NCI-H345 treated with DMSO at 0.1 percent for 48 hours (cell line): ENCODE data around the gene GOLGA6D.
"Not testable (repeated sequence)": the region's sequence is repeated elsewhere in the genome, so short reads cannot be mapped to it uniquely, and the experiment has no call there.

ENCODE experiments used
- DNase-seq: peaks from one replicate; lab custom pipeline; 2025; ENCODE audit not compliant: unreplicated experiment; lab: John Stamatoyannopoulos, UW

The GOLGA6D gene

DNA sequence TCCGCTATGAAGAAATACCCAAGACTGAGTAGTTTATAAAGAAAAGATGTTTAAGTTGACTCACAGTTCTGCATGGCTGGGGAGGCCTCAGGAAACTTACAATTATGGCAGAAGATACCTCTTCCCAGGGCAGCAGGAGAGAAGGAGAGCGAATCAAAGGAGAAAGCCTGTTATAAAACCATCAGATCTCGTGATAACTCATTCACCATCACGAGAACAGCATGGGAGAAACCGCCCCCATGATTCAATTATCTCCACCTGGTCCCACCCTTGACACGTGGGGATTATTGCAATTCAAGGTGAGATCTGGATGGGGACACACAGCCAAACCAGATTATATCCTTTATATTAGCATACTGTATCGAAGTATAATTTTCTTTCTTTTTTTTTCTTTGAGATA is 49.5 kb downstream of the GOLGA6D start:
- not testable (repeated sequence) for DNase-seq

DNA sequence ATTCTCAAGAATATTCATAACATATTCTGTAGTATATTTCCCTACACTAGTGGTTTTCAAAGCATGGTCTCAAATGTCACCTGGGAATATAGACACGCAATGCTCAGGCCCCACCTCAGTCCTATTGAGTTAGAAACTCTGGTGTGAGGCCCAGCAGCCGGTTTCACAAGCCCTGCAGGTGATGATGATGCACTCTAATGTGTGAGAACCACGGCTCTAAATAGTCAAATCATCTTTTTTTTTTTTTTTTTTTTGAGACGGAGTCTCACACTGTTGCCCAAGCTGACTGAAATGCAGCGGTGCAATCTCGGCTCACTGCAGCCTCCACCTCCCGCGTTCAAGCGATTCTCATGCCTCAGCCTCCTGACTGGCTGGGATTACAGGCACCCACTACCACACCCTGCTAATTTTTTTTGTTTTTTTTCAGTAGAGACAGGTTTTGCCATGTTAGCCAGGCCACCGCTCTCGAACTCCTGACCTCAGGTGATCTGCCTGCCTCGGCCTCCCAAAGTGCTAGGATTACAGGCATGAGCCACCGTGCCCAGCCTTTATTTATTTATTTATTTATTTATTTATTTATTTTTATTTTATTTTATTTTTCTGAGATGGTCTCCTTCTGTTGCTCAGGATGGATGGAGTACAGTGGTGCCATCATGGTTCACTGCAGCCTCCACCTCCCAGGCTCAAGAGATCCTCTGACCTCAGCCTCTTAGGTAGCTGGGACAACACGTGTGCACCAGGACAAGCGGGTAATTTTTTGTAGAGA is 51.2 kb downstream of the GOLGA6D start:
- not testable (repeated sequence) for DNase-seq

DNA sequence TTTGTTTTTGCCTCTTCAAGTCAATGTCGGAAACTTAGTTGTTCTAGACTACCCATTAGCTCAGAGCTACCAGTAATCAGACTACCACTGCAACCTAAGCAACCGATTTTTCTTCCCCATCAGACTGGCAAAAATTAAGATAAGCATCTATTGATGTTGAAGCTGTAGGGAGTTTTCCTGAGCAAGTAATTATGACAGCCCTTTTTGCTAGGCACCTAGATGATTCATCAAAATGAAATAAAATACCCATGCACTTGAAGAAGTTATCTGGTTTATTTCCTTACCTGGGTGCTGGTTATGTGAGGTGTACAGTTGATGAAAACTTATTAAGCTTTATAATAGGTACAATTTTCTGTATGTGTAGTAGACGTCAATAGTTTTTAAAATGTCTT is 52.7 kb downstream of the GOLGA6D start:
- DNase-seq = no peak

DNA sequence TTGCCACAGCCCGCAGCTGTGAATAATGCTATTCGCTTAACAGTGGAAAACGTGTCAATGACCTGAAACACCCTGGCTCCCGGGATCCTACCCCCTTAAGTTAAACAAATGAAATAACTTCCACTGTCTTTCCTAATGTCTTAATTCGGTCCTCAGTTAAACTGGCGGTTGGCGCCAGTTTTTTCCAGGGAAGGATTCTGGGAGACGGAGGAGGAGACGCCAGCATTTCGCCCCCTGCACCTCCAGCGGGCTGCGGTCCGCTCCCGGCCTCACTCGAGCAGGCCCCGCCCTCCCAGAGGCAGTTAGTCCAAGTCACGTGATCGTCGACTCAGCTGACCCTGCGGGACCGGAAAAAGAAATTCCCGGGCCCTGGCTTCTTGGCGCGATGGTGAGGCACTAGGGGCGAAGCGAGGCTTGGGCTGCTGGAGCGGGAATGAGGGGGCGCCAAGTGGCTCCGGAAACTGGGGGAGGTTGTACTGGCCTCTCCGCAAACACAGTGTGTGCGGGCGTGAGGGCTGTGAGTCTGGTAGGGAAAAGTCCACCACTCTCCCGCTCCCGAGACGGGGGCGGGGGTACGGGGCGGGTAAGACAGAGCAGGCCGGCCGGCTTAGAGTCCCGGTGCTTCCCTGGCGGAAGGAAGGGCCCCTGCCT is 53.2 kb downstream of the GOLGA6D start, which contains the start of gene COMMD4:
TSS of gene COMMD4 (plus strand) at position 359 of the 651 bp plus-strand sequence. CDS start at position 386, 27 bp downstream.
- DNase-seq = peak; percentile 74

DNA sequence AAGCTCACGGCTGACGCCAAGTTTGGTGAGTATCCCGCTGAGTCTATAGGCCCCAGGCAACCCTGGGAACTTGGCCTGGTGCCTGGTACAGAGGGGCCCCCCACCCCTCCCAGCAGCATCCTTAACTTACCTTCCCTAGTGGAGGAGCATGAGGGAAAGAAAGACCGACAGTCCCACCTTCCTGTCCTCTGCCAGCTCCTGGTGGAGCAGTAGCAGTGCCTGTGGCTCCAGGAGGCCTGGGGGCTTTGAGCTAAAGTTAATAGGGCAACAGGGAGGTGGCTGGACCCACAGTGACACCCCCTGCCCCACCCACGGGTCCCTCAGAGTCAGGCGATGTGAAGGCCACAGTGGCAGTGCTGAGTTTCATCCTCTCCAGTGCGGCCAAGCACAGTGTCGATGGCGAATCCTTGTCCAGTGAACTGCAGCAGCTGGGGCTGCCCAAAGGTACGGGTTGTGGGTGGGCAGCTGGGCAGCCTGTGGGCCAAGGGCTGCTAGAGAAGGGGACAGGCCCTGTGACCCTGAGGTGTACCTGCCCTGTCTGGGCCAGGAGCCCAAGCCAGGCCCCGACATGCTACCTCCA is 56.1 kb downstream of the GOLGA6D start:
- no peak for DNase-seq

DNA sequence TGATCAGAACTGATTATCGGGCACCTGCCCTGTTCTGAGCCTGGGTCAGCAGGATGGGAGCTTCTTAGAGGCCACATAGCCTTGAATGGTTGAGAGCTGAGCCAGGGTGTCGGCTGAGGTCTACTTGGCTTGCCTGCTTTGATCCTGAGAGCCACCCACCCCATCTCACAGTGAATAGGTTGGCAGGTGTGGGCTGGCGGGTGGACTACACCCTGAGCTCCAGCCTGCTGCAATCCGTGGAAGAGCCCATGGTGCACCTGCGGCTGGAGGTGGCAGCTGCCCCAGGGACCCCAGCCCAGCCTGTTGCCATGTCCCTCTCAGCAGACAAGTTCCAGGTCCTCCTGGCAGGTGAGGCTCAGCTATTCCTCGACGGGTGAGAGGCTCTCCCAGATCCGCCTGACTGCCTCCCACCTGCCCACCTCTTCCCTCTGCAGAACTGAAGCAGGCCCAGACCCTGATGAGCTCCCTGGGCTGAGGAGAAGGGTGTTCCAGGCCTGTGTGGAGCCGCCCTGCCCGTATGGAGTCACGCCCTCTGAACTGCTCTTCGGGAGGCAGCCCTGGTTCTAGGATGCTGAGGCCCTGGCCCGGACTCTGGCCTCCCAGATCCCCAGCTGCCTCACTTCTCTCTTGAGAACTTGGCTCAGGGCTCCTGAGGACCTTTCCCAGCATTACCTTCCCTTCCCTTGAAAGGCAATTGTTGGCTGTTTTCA is 57.1 kb downstream of the GOLGA6D start:
- DNase-seq = no peak

DNA sequence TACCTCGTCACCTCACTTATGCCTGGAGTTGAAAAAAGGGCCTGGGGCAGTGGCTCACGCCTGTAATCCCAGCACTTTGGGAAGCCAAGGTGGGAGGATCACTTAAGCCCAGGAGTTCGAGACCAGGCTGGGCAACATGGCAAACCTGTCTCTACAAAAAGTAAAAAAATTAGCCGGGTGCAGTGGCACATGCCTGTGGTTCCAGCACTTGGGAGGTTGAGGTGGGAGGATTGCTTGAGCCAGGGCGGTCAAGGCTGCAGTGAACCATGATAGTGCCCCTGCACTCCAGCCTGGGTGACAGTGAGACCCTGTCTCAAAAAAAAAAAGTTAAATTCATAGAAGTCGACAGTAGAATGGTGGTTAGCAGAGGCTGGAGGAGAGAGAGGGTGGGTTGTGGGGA is 59.6 kb downstream of the GOLGA6D start:
- no peak for DNase-seq

DNA sequence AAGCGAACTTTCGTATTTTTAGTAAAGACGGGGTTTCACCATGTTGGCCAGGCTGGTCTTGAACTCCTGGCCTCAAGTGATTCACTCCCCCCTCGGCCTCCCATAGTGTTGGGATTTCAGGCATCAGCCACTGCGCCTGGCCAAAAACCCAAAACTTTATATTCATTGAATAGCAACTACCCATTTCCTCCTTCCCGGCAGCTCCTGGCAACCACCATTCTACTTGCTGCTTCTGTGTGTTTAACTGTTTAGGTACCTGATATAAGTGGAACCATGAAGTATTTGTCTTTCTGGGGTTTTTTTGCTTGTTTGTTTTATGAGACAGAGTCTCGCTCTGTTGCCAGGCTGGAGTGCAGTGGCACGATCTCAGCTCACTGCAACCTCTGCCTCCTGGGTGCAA is 61.3 kb downstream of the GOLGA6D start:
- DNase-seq = not testable (repeated sequence)
